ENCODE measurements around the gene TBC1D22B.

Gene TBC1D22B

DNA sequence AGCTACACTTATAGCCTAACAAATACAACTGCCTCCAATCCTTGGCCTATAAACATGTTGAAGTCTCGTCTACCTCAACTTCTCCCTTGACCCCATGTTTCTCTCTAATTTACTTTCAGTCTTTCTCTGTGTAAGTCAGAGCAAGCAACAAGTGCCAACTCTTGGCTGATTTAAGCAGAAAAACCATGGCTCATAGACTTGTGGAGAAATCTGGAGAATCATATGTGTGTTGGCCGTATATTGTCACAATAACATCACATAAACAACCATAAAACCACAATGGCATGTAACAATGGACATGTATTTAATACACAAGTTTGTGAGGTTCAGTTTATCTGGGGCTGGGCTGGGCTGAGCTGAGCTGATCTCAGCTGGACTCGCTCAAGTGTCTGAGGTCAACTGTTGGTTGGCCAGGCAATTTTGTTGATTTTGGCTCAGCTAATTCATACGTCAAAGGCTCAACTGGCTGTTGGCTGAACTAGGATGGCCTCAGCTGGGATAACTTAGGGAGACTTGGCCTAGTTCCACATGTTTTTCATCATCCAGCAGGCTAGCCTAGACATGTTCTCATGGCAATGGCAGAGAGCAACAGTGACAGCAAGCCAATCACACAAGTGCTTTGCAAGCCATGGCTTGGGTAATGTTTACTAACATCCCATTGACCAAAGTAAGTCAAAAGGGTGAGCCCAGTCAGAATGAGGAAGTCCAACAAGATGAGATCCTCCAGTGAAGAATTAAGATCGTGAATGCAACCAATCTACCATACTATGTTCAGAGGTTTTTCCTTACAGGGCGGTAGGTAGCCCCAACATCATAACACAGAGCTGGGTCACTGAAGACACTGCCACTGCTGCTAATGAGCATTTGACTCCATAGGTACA is 12.9 kb upstream of the TBC1D22B start:
- H3K27me3 ChIP-seq (ENCODE audit: control insufficient read depth, low read length): peaks cover 10% of the 10 kb centered on the region; the same call in 1 of the 2 replicates
- H4K20me1 ChIP-seq (ENCODE audit: control insufficient read depth, insufficient read depth, low read depth, low read length): no peaks in the 10 kb centered on the region
- no peak overlapping the region for H3K4me2 ChIP-seq (ENCODE audit: low read length)
- no peaks in the 10 kb centered on the region for H3K9me3 ChIP-seq (ENCODE audit: control insufficient read depth, insufficient read depth, low read length)
- TF ChIP-seq EZH2phosphoT487 (IDR thresholded peaks at IDR 0.05; ENCODE audit: borderline replicate concordance, low read length) (no peak), CTCF (IDR thresholded peaks at IDR 0.05; ENCODE audit: low read depth, low read length, poor library complexity, severe bottlenecking) (no peak)
- no peaks in the 10 kb centered on the region for H3K36me3 ChIP-seq (ENCODE audit: control insufficient read depth, low read length)
- no peaks in the 10 kb centered on the region for H3K9me2 ChIP-seq (replicated peaks; ENCODE audit: control insufficient read depth, low read length)
- H3K4me3 ChIP-seq (ENCODE audit: low read length): no peak overlapping the region
- H3F3A ChIP-seq (ENCODE audit: control insufficient read depth, insufficient read depth): peaks cover 3% of the 10 kb centered on the region; the same call in 1 of the 2 replicates
- H3K27ac ChIP-seq (ENCODE audit: low read depth, low read length): no peak overlapping the region
- no peaks in the 10 kb centered on the region for H3K79me2 ChIP-seq (ENCODE audit: control insufficient read depth, low read length)
- peaks cover 9% of the 10 kb centered on the region for H3K4me1 ChIP-seq (ENCODE audit: control insufficient read depth, low read length)

DNA sequence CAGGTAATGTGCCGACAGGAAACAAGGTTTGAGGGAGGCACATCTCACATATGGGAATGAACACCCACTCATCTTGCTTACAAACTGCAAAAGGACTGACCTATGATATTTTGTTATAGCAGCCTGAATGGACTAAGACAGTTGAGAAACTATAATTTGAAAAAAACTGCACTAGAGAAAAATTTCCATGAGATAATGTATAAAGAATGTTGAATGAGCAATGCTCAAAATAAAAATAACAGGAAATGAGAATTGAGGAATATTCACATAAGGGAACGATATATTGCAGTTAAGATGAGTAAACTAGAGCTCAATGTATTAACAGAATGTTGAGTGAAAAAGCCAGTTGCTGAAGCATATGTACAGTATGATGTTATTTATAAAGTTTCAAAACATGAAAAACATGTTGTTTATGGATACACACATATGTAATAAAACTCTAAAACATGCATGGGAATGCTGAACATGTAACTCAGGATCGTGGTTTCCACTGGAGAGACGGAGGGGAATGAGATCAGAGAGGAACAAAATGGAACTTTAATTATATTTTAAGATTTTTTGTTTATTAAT is 6.3 kb upstream of the TBC1D22B start:
- Histone ChIP-seq H3F3A (ENCODE audit: control insufficient read depth, insufficient read depth) (no peaks in the 10 kb centered on the region), H3K79me2 (ENCODE audit: control insufficient read depth, low read length) (no peaks in the 10 kb centered on the region), H4K20me1 (ENCODE audit: control insufficient read depth, insufficient read depth, low read depth, low read length) (no peaks in the 10 kb centered on the region), H3K27ac (ENCODE audit: low read depth, low read length) (no peak overlapping the region), H3K4me3 (ENCODE audit: low read length) (no peak overlapping the region), H3K9me3 (ENCODE audit: control insufficient read depth, insufficient read depth, low read length) (no peaks in the 10 kb centered on the region), H3K27me3 (ENCODE audit: control insufficient read depth, low read length) (peaks cover 14% of the 10 kb centered on the region; the same call in 1 of the 2 replicates), H3K36me3 (ENCODE audit: control insufficient read depth, low read length) (no peaks in the 10 kb centered on the region), H3K4me2 (ENCODE audit: low read length) (no peak overlapping the region), H3K4me1 (ENCODE audit: control insufficient read depth, low read length) (no peaks in the 10 kb centered on the region), H3K9me2 (replicated peaks; ENCODE audit: control insufficient read depth, low read length) (no peaks in the 10 kb centered on the region)
- TF ChIP-seq CTCF (IDR thresholded peaks at IDR 0.05; ENCODE audit: low read depth, low read length, poor library complexity, severe bottlenecking): no peak
- no peak for TF ChIP-seq EZH2phosphoT487 (IDR thresholded peaks at IDR 0.05; ENCODE audit: borderline replicate concordance, low read length)

DNA sequence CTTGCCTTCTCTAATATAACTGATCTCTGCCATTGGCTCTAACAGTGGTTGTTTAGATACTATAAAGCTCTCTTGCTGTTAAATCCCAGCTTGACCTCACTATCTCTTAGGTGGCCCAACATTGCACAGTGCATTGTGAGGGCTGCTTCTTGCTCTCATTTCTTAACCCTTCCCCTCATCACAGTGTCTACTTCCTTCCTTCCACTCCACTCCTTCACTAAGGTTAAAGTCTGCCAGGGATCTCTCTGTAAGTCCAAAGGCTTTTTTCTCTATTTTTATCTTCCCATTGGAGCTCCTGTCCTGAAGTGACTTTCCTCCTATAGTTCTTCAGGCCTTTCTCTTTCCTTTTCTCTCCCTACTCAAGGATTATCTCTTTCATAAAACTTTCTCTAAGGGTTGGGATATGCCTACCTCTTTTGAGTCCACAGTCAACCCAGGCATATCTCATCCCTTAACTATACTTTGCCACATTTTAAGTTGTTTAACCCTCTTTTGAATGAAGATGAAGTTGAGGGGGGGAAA is 4.0 kb upstream of the TBC1D22B start:
- no peak overlapping the region for H3K27ac ChIP-seq (ENCODE audit: low read depth, low read length)
- peaks cover 8% of the 10 kb centered on the region for H3K79me2 ChIP-seq (ENCODE audit: control insufficient read depth, low read length)
- peaks cover 3% of the 10 kb centered on the region; the same call in 1 of the 2 replicates for H3K36me3 ChIP-seq (ENCODE audit: control insufficient read depth, low read length)
- H4K20me1 ChIP-seq (ENCODE audit: control insufficient read depth, insufficient read depth, low read depth, low read length): no peaks in the 10 kb centered on the region
- no peaks in the 10 kb centered on the region for H3K9me2 ChIP-seq (replicated peaks; ENCODE audit: control insufficient read depth, low read length)
- H3F3A ChIP-seq (ENCODE audit: control insufficient read depth, insufficient read depth): no peaks in the 10 kb centered on the region
- no peak overlapping the region for H3K4me2 ChIP-seq (ENCODE audit: low read length)
- peaks cover 7% of the 10 kb centered on the region; the same call in 1 of the 2 replicates for H3K27me3 ChIP-seq (ENCODE audit: control insufficient read depth, low read length)
- TF ChIP-seq EZH2phosphoT487 (IDR thresholded peaks at IDR 0.05; ENCODE audit: borderline replicate concordance, low read length): no peak
- TF ChIP-seq CTCF (IDR thresholded peaks at IDR 0.05; ENCODE audit: low read depth, low read length, poor library complexity, severe bottlenecking): no peak
- H3K4me3 ChIP-seq (ENCODE audit: low read length): no peak overlapping the region
- H3K9me3 ChIP-seq (ENCODE audit: control insufficient read depth, insufficient read depth, low read length): no peaks in the 10 kb centered on the region
- peaks cover 8% of the 10 kb centered on the region for H3K4me1 ChIP-seq (ENCODE audit: control insufficient read depth, low read length)

Measured in DOHH2 (cell line).